SW 1271 (cell line): ENCODE measurements around the gene LSS.
"Not testable (repeated sequence)": the region's sequence is repeated elsewhere in the genome, so short reads cannot be mapped to it uniquely, and the experiment has no call there.

Source experiments
- DNase-seq, 2 experiments: peaks; one replicate each; lab custom pipeline; 2025; lab: John Stamatoyannopoulos, UW

Gene LSS

GRCh38 chr21:46205166-46205565 is 23.4 kb downstream of the LSS start:
- DNase-seq = no peak

- no peak for DNase-seq
Observed at GRCh38 chr21:46203203-46203600, 25.4 kb downstream of the LSS start.

- DNase-seq = no peak
Observed at GRCh38 chr21:46202592-46203202, 25.9 kb downstream of the LSS start.

- DNase-seq = not testable (repeated sequence)
Observed at GRCh38 chr21:46200877-46201803, 27.4 kb downstream of the LSS start.

GRCh38 chr21:46199436-46200373 is 28.9 kb downstream of the LSS start:
- no peak for DNase-seq

- no peak for DNase-seq
Observed at GRCh38 chr21:46196733-46197132, 31.8 kb downstream of the LSS start.

GRCh38 chr21:46195595-46196195 is 32.9 kb downstream of the LSS start:
- no peak for DNase-seq

- DNase-seq = no peak
Observed at GRCh38 chr21:46194374-46195334, 33.9 kb downstream of the LSS start.

GRCh38 chr21:46193829-46194373 is 34.7 kb downstream of the LSS start:
- DNase-seq = no peak

GRCh38 chr21:46191686-46192575 is 36.6 kb downstream of the LSS start:
- DNase-seq = no peak

- DNase-seq = no peak
Observed at GRCh38 chr21:46191257-46191685, 37.3 kb downstream of the LSS start.

- no peak for DNase-seq
Observed at GRCh38 chr21:46190491-46191131, 38.0 kb downstream of the LSS start.

- no peak for DNase-seq
Observed at GRCh38 chr21:46189959-46190490, 38.5 kb downstream of the LSS start.

- DNase-seq = no peak
Observed at GRCh38 chr21:46189213-46189958, 39.2 kb downstream of the LSS start.

GRCh38 chr21:46188226-46189212 is 40.1 kb downstream of the LSS start:
- peak in 1 of 2 experiments; percentile 38 for DNase-seq

GRCh38 chr21:46187814-46188213 is 40.8 kb downstream of the LSS start:
- DNase-seq = no peak
